Measurements from ENCODE around the gene PABPN1.
A peak's percentile ranks its signal among the peaks of the same experiment; 100 is the strongest.
"Not testable (repeated sequence)": the region's sequence is repeated elsewhere in the genome, so short reads cannot be mapped to it uniquely, and the experiment has no call there.

The PABPN1 gene, protein sequence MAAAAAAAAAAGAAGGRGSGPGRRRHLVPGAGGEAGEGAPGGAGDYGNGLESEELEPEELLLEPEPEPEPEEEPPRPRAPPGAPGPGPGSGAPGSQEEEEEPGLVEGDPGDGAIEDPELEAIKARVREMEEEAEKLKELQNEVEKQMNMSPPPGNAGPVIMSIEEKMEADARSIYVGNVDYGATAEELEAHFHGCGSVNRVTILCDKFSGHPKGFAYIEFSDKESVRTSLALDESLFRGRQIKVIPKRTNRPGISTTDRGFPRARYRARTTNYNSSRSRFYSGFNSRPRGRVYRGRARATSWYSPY

DNA sequence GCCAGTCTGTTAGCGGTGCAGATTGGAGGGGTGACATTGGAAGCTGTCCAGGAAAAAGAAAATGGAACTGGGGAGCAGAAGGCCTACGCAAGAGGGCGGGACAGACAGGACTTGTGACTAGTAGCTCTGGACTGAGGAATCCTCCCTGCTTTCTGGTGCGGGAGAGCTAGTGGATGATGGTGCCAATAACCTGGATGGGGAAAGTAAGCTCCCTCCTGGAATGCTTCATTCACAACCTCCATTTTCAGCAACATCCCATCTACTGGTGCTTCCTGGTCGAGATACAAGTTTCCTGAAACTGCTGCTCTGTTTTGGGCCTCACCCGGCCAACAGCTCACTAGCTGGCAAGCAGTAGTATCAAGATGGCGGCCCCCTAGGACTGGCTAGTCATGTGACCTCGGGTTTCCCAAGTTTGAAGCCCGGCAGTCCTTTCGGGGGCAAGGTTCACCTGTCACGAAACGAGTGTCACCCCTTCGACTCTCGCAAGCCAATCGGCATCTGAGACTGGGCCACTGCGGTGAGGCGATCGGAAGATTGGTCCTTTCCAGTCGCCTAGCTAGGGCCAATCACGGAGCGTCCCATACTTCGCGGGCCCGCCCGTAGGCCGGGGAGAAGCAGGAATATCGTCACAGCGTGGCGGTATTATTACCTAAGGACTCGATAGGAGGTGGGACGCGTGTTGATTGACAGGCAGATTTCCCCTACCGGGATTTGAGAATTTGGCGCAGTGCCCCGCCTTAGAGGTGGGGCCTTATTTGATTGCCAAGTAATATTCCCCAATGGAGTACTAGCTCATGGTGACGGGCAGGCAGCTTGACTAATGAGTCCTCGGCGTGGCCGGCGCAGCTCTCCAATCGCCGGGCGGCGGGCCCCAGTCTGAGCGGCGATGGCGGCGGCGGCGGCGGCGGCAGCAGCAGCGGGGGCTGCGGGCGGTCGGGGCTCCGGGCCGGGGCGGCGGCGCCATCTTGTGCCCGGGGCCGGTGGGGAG lies at the start of gene PABPN1:
Gene PABPN1, plus strand, starts transcription at position 874 of the 988 bp plus-strand sequence. Its CDS starts 13 bp downstream, at position 887.
- DNase-seq (ENCODE audit: low read depth, low spot score): peak; percentile 100

- no peak for DNase-seq (ENCODE audit: low read depth, low spot score)
These were observed 45.8 kb upstream of the PABPN1 start for GRCh38 chr14:23275412-23275811.

- no peak for DNase-seq (ENCODE audit: low read depth, low spot score)
These were observed 44.1 kb upstream of the PABPN1 start for GRCh38 chr14:23277189-23277588.

- DNase-seq (ENCODE audit: low read depth, low spot score): not testable (repeated sequence)
These were observed 43.3 kb upstream of the PABPN1 start for GRCh38 chr14:23277928-23278327.

DNA sequence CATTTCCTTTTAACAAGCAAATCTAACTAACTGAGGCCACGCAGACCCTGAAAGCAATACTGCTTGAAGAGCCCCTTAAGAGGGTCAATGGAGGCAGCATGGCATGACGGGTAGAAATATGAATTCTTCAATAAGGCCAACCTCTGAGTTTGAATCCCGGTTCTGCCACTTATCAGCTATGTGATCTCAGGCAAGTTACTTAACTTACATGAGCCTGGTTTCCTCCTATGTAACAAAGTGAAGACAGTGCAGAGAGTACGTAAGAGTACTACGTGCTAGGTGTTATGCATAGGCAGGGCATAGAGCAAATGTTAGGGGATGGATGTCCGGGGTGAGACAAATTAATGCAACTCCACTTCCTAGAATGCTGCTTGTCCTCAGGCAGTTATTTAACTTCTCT lies 40.0 kb upstream of the PABPN1 start:
- DNase-seq (ENCODE audit: low read depth, low spot score): no peak

GRCh38 chr14:23284654-23285529 lies 36.4 kb upstream of the PABPN1 start:
- no peak for DNase-seq (ENCODE audit: low read depth, low spot score)

DNA sequence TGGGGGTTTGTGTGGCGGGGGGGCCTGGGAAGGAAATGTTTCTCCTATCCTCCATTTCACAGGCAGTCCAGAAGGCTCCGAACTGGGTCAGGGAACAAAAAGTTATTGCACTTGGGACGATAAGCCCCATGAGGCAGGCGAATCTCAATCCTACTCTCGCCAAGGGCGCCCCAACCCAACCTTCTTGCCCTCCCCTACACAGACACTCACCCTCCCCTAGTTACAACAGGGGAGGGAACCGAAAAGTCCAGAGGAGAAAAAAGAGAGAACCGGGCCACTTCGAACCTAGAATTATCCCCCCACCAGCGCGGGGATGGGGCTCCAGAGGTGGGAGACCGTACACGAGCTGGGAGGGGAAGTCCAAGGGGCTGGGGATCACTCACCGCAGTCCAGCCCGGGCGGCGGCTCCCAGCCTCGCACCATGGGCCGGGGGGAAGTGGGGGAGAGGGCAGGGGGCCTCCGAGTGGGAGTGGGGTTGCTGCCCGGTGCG lies 35.7 kb upstream of the PABPN1 start:
- DNase-seq (ENCODE audit: low read depth, low spot score): no peak

GRCh38 chr14:23286020-23286901 lies 35.0 kb upstream of the PABPN1 start, which contains the start of gene HOMEZ:
TSS of gene HOMEZ (minus strand) at chr14:23286132. CDS start at chr14:23285952, 180 bp downstream.
- peak; percentile 90 for DNase-seq (ENCODE audit: low read depth, low spot score)

DNA sequence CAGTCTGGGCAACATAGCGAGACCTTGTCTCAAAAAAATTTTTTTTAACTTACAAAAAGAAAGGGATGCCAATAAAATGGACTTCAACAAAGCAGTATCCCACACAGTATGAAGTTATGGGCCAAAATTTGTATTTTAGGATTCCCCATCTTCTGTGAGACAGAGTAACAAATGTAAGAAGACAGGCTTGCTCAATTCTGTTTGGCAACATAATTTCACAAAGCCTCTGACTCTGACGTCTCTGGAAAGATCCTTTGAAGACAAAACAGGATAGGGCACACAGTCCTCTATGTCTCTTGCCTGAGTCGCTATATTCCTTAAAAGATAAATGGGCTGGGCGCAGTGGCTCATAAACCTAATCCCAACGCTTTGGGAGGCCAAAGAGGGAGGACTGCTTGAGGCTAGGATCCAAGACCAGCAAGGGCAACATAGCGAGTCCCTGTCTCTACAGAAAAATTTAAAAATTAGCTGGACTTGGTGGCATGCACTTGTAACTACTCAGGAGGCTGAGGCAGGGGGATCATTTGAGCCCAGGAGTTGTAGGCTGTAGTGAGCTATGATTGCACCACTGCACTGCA lies 34.3 kb upstream of the PABPN1 start:
- DNase-seq (ENCODE audit: low read depth, low spot score): no peak

DNA sequence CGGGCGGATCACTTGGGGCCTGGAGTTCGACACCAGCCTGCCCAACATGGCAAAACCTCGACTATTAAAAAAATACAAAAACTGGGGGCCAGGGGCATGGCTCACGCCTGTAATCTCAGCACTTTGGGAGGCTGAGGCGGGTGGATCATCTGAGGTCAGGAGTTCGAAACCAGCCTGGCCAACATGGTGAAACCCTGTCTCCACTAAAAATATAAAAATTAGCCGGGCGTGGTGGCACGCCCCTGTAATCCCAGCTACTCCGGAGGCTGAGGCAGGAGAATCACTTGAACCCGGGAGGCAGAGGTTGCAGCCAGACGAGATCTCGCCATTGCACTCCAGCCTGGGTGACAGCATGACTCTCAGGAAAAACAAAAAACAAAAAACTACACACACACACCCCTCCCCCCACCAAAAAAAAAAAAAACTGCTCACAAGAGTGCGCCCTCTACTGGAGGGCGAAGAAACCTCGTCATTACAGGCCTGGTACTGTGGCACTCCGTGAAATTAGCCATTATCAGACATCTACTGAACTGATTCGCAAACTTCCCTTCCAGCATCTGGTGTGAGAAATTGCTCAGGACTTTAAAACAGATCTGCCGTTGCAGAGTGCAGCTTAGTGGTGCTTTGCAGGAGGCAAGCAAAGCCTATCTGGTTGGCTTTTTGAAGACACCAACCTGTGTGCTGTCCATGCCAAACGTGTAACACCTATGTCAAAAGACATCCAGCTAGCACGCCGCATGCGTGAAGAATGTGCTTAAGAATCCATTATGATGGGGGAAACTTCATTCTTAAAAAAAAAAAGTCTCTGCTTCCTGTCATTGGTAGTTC lies 26.3 kb upstream of the PABPN1 start:
- DNase-seq (ENCODE audit: low read depth, low spot score): no peak

DNA sequence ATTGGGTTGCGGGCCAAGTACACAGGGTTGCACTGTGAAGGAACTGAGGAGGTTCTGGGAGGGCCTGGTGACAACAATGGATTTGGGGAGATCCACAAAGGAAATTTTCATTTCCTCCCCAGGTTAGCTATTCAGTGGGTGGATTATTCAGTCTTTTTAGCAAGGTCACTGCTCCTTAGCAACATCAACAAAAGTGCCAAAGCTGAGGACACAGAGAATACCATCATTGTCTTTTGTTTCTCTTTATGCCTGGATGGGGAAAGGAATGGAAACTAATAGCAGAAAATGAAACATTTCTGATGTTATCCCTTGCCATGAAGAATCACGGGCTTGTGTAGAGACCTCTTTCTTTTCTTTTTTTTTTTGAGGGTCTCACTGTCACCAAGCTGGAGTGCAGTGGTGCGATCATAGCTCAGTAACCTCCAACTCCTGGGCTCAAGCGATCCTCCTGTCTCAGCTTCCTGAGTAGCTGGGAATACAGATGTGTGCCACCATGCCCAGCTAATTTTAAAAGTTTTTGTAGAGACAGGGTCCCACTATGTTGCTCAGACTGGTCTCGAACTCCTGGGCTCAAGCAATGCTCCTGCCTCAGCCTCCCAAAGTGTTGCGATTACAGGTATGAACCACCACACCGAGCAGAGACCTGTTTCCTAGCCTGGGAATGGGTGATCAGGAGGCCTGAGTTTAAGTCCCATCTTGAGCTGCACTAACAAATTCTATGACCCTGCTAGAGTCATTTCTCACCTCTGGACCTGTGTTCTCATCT lies 25.1 kb upstream of the PABPN1 start:
- DNase-seq (ENCODE audit: low read depth, low spot score): no peak

DNA sequence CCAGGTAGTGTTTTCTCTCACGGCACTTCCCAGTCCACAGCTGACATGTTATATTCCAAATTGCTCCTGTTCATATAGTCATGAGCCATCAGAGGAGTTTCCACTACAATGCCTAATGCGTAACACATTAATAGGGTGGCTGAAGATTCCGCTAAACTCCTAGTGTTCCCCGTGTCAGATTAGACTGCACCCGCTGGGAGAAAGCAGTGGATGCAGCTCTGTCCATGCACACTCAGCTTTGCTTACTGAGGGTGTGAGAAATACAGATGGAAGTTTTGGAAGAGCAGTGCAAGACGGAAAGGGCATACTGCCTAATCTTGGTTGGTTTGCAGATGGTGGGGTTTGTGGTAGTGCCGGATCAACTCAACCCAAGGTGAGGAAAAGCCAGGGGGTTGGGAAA lies 24.2 kb upstream of the PABPN1 start:
- DNase-seq (ENCODE audit: low read depth, low spot score): no peak

DNA sequence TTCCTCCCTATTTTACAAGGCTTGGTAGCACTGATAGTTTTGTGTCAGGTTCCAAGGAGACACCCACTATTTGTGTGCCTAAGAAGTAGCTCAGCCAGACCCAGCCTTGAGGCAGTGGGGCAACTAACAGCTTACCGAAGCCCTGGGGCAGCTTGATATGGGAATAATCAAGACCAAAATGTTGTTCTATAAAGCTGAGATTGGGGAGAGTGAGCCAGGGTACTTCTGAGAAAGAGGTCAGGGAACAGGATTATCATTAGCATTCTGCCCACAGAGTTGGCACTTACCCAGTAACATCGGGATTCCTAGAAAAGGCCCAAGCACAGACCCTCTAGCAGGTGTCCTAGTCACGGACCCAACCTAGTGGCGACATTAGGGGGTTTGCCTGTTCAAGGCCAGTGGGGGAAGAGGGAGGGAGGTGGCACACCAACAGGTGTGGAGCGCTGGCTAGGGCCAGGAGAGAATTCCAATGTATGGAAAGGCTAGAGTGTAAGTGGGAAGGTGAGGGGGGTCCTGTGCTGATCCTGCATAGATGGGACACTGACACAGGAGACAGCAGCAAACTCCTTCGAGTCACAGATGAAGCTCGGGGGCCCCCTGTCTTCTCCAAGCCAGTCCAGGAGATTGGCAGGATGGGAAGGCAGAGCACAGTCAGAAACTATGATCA lies 23.5 kb upstream of the PABPN1 start:
- no peak for DNase-seq (ENCODE audit: low read depth, low spot score)

DNA sequence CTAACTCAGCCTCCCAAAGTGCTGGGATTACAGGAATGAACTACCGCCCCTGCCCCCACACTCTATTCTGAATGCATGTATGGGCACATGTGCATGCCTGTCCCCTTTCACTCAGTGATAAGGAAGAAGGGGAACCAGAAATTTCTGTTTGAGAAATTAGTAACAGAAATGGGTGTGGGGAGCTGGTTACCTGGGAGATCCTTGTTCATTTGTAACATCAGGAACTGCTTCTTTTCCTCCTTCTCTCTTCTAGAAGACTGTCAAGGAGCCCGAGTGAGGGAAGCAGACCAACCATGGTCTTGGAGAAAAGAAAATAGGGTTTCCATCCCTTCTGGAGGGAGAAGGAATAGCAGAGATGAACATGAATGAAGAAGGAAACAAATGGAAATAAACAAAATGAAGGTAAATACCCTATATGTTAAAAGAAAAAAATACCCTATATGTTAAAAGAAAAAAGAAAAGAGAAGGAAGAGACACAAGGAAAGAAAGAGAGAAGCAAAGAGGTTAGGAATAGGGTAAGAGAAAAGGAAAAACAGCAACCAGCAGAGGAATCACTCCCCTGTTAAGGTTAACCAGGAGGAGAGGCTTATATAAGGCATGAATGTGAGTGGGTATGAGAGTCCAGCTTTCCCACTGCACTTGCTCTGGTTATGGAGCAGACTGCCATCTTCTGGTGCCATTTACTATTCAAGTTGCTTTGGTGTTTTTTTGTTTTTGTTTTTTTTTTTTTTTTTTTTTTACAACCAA lies 21.9 kb upstream of the PABPN1 start:
- no peak for DNase-seq (ENCODE audit: low read depth, low spot score)

- DNase-seq (ENCODE audit: low read depth, low spot score): no peak
These were observed 21.1 kb upstream of the PABPN1 start for GRCh38 chr14:23299986-23300686.

DNA sequence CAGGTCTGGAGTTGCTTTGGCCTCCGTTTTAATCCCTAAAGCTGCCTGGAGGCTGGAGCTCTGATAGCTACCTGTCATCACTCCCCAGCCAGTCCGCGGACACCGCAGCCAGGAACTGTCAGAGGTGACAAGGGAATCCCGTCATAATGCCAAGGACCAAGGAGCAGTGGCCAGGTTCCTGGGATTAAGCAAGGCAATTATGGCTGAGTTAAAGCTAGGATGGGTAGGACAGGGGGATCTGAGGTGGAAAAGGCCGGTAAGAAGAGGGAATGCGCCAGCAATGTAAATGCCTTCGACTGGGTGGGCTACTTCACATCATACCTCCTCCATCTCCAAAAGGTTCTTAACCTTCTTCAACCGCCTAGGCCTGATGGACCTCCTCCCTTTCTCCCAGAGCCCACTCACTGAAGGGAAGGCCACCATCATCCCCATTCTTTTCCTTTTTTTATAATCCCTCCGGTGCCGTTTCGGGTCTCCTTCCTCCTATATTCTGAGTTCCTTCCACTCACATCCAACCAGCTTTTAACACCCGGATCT lies 20.5 kb upstream of the PABPN1 start:
- DNase-seq (ENCODE audit: low read depth, low spot score): no peak
